HG02852 (cell line): ENCODE data around the gene OR51A2.
"Not testable (repeated sequence)": the region's sequence is repeated elsewhere in the genome, so short reads cannot be mapped to it uniquely, and the experiment has no call there.

Source experiments
- ATAC-seq: cut with Tn5 transposase; IDR thresholded peaks from one replicate; pipeline ENCODE4 v1.9.1; 2021; ENCODE audit warnings: mild to moderate bottlenecking, moderate library complexity; ENCODE audit not compliant: unreplicated experiment

The OR51A2 gene

DNA sequence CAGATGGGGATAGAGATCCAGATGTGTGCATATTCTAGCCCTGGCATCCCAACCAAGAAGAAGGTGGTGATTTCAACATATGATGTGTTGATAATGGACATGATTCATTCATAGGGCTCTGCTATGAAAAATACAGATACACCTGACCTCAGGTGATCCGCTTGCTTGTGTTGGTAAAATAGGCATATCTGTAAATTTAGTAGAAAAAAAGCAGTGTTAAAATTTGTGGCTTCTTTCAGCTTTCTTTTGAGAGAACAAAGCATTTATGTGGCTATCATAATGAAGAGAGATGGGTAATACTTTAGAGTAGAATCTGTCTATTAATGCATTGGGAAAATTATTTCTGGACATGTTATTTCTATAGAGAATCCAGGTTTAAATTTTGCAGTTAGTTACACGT lies at the start of gene OR51A2:
TSS of gene OR51A2 (minus strand) at position 101 of the 400 bp plus-strand sequence. CDS start at position 101, 0 bp downstream.
- ATAC-seq, result not testable (repeated sequence)

GRCh38 chr11:5004424-5005274 lies 49.1 kb upstream of the OR51A2 start:
- ATAC-seq, result no peak

GRCh38 chr11:4994551-4994950 lies 39.0 kb upstream of the OR51A2 start, which contains the start of gene OR51L1:
Gene OR51L1 (plus strand): TSS chr11:4994851. CDS start chr11:4998983, 4,132 bp downstream.
- no peak for ATAC-seq

DNA sequence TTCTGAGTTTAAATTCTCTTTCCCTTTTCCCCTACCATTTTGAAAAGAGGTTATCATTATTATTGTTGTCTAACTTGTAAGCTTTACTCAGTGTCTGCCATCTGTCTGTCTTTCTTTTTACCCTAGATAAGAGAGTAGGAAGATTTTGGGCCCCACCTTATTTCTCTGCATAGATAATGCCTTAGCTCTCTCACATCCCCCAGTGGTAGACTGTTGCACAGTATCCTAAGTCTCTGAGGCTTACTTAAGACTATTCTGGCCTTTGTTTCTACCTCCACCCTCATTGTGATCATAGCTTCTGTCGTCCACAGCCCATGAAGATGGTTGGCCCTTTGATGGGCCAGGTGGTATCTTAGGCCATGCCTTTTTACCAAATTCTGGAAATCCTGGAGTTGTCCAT lies 35.5 kb upstream of the OR51A2 start:
- ATAC-seq, result no peak

GRCh38 chr11:4983841-4984240 lies 28.3 kb upstream of the OR51A2 start:
- no peak for ATAC-seq

DNA sequence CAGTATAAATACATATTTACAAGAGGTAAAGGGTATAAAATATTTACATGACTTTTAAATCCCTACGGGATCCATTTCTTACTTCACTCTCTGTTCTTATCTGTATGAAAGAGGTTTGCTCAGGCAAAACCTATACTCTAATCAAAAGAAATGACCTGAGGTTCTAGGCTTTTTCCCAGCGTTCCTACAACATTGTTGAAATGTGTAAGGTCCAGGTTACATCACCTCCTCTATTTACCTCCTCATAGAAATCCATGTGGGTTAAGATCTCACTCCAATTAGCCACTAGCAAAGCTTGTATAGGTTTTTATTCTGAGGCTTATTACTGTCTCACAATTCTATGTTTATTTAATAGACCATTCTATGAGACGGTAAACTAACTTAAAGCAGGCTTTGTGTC lies 27.2 kb upstream of the OR51A2 start:
- no peak for ATAC-seq

- ATAC-seq, result no peak
Measured at GRCh38 chr11:4979036-4979435, 23.5 kb upstream of the OR51A2 start.

GRCh38 chr11:4975436-4975835 lies 19.9 kb upstream of the OR51A2 start:
- no peak for ATAC-seq

DNA sequence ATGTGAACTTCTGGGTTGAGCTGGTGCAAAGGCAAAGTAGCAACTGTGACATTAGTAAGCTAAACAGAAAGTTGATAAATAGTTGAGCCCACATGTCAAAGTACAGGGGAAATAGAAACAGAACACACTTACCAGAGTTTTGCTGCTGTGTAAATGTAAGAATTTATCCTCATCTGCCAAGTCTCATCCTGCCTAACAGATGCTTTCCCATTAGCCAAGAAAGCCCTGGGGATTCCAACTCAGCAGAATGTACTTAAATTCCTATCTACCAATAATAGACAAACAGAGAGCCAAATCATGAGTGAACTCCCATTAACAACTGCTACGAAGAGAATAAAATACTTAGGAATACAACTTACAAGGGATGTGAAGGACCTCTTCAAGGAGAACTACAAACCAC lies 7.3 kb upstream of the OR51A2 start:
- ATAC-seq, result no peak

- no peak for ATAC-seq
Measured at GRCh38 chr11:4960877-4961276, 5.4 kb upstream of the OR51A2 start.

- ATAC-seq, result no peak
Measured at GRCh38 chr11:4957396-4957795, 1.9 kb upstream of the OR51A2 start.

- ATAC-seq, result no peak
Measured at GRCh38 chr11:4947505-4947904, 8.0 kb downstream of the OR51A2 start, which contains the start of gene OR51A4. Gene OR51A4 (minus strand): TSS chr11:4947605. CDS start chr11:4947100, 505 bp downstream.

- ATAC-seq, result no peak
Measured at GRCh38 chr11:4936745-4937144, 18.8 kb downstream of the OR51A2 start.

- no peak for ATAC-seq
Measured at GRCh38 chr11:4932751-4933150, 22.8 kb downstream of the OR51A2 start.

DNA sequence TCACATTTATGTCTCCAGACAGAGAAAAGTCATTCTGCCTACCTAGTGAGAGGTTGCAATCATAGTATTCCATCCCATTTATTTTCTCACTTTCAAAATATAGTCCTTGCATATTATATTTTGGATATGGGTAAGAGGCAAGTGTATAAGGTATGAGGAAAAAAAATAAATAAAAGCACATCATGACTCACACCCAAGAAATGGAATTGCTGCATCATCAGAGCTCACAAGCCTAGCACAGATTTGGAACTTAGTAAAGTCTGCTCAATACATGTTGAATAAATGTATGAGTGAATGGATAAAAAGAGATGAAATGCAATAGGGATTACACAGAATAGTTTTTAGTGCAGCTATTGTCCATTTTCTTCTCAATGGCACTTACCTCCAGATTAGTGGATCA lies 28.9 kb downstream of the OR51A2 start:
- no peak for ATAC-seq

- ATAC-seq, result no peak
Measured at GRCh38 chr11:4924239-4924638, 31.3 kb downstream of the OR51A2 start, which contains the start of gene OR51G1. Gene OR51G1 (minus strand): TSS chr11:4924339. CDS start chr11:4924339, 0 bp downstream.

GRCh38 chr11:4922304-4922703 lies 33.2 kb downstream of the OR51A2 start:
- ATAC-seq, result no peak

DNA sequence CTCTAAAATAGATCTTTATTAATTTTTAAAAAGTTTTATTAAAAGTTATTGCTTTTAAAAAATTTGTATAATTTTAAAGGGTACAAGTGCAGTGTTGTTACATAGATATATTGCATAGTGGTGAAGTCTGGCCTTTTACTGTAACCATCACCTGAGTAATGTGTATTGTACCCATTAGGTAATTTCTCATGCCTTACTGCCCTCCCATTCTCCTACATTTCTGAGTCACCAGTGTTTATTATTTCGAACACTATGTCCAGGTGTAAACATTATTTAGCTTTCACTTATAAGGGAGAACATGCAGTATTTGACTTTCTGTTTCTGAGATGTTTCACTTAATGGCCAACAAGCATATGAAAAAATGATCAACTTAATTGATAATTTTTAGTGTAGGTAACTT lies 33.7 kb downstream of the OR51A2 start:
- ATAC-seq, result no peak

GRCh38 chr11:4919250-4919649 lies 36.3 kb downstream of the OR51A2 start, which contains the start of gene OR51G2:
Gene OR51G2 (minus strand): TSS chr11:4919350. CDS start chr11:4915663, 3,687 bp downstream.
- ATAC-seq, result no peak

GRCh38 chr11:4916581-4916980 lies 38.9 kb downstream of the OR51A2 start:
- ATAC-seq, result no peak
